ENCODE measurements around the gene KIAA2012. TPM values are rescaled to one million over a fixed set of nuclear protein-coding genes. Genes with fewer than 3 reads are reported as not detected.

Gene KIAA2012
- total and polyA plus RNA-seq, 7 experiments from 2014 or later: not detected

DNA sequence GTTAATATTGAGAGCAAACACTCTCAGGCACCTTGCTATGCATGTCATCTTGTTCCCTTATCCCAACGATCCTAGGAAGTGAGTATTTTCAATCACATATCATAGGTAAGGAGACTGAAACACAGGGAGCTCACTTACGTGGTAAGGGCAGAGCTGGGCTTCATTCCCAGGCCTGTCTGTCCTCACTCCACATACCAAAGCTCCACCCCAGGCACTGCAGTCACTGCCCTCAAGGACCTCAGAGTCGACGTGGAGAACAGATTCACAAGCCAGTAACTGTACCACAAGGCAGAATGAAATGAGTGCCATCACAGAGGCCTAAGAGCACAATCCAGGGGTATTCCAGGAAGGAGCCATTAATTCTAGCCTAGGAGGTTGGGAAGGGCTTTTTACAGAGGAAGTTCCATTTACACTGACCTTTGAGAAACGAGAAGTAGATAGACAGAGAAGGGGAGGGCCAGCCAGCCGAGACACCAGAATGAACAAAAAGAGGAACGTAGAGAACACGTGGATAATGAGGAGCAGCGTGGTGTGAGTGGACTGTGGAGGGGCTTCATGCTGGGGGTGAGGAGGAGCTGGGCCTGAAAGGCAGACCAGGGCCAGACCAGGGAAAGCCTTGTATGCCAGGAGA is 48.6 kb downstream of the KIAA2012 start:
- Mint-ChIP-seq H3K27me3 (peaks cover 3 to 20% (median 4%) of the 10 kb centered on the region in 5 donors), H3K36me3 (peaks cover 0 to 5% (median 0%) of the 10 kb centered on the region in 5 donors), H3K4me3 (no peak overlapping the region), H3K4me1 (peaks cover 0 to 6% (median 0%) of the 10 kb centered on the region in 7 donors), H3K27ac (no peak overlapping the region), H3K9me3 (peaks cover 0 to 14% (median 6%) of the 10 kb centered on the region in 11 donors)
- Histone ChIP-seq H3K27ac (ENCODE audit: low read depth, low read length) (no peak overlapping the region), H3K9me3 (ENCODE audit: control insufficient read depth in 2 of 3, low read length in 3 of 3) (no peaks in the 10 kb centered on the region), H3K4me1 (ENCODE audit: control insufficient read depth in 2 of 2, insufficient read depth in 2 of 2, low read length in 2 of 2) (no peaks in the 10 kb centered on the region), H3K27me3 (ENCODE audit: control insufficient read depth in 2 of 2, insufficient read depth in 2 of 2, low read length in 2 of 2) (no peaks in the 10 kb centered on the region), H3K36me3 (ENCODE audit: control insufficient read depth in 2 of 3, insufficient read depth in 3 of 3, low read length in 3 of 3) (no peaks in the 10 kb centered on the region), H3K4me3 (ENCODE audit: low read length) (no peak overlapping the region)
- POLR2A ChIA-PET: no interaction called here
- ATAC-seq (peak; percentile 78), DNase-seq (no peak)
- intact Hi-C loops (cut with micrococcal nuclease): no loop called here
- CTCF ChIA-PET: no interaction called here

DNA sequence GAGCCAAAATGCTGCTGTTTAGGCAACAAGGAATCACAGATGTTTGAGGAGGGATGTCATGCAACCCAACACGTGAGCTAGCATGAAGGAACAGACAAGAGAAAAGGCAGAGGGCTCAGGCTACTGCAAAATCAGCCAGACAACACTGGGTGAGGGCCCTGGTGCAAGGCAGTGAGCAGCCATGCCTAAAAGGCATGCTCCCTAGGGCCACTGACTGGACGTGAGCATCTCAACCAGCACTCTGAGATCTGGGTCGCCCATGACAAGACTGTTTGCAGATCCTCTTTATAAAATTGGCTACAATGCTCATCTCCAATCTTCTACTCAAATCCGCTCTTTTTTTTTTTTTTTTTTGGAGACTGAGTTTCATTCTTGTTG is 49.1 kb downstream of the KIAA2012 start:
- no peaks in the 10 kb centered on the region for H3K9me3 ChIP-seq (ENCODE audit: control insufficient read depth in 2 of 3, low read length in 3 of 3)
- CTCF ChIA-PET: no interaction called here
- POLR2A ChIA-PET: no interaction called here
- H3K9me3 Mint-ChIP-seq: peaks cover 0 to 14% (median 3%) of the 10 kb centered on the region in 11 donors
- H3K27ac Mint-ChIP-seq: no peak overlapping the region
- no peak overlapping the region for H3K4me3 ChIP-seq (ENCODE audit: low read length)
- H3K27ac ChIP-seq (ENCODE audit: low read depth, low read length): no peak overlapping the region
- peaks cover 0 to 6% (median 0%) of the 10 kb centered on the region in 7 donors for H3K4me1 Mint-ChIP-seq
- H3K4me1 ChIP-seq (ENCODE audit: control insufficient read depth in 2 of 2, insufficient read depth in 2 of 2, low read length in 2 of 2): no peaks in the 10 kb centered on the region
- no peaks in the 10 kb centered on the region for H3K36me3 ChIP-seq (ENCODE audit: control insufficient read depth in 2 of 3, insufficient read depth in 3 of 3, low read length in 3 of 3)
- ATAC-seq (no peak), DNase-seq (no peak)
- H3K27me3 Mint-ChIP-seq: peaks cover 0 to 18% (median 4%) of the 10 kb centered on the region in 5 donors
- H3K36me3 Mint-ChIP-seq: peaks cover 0 to 5% (median 0%) of the 10 kb centered on the region in 5 donors
- H3K27me3 ChIP-seq (ENCODE audit: control insufficient read depth in 2 of 2, insufficient read depth in 2 of 2, low read length in 2 of 2): no peaks in the 10 kb centered on the region
- intact Hi-C loops (cut with micrococcal nuclease): no loop called here
- H3K4me3 Mint-ChIP-seq: no peak overlapping the region

DNA sequence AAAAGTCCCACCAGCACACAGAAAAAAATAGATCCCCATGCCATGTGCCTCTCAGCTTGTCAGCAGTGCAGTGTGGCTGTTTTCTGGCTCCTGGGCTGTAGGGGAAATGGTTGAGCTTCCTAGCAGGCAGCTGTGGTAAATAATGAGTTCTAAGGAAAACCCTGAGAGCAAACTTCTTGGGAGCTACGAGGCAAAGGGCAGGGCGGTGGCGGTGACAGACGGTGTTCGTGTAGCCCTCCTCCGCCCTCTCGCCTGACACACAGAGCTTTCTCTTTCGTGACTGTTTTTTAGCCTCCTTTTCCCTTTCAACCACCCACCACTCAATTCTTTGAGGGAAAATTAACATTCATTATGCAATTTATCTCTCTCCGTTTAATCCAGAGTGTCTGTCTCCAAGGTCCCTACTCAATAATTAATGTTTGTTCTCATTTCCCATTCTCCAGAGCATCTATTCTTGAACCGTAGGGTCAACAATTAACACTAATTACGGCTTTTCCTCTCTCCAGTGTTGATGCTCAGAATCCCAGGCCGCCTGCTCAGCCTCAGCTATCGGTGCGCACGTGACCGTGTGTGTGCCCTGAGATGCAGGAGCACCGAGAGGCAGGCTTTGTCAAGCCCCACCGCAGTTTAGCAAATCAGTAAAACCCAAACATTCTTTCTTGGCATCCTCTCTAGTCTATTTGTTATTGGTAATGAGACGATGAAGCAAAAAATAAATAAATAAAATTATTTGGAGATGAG is 50.1 kb downstream of the KIAA2012 start:
- peaks cover 0 to 14% (median 3%) of the 10 kb centered on the region in 11 donors for H3K9me3 Mint-ChIP-seq
- Histone ChIP-seq H3K27ac (ENCODE audit: low read depth, low read length) (no peak overlapping the region), H3K4me3 (ENCODE audit: low read length) (no peak overlapping the region), H3K4me1 (ENCODE audit: control insufficient read depth in 2 of 2, insufficient read depth in 2 of 2, low read length in 2 of 2) (no peaks in the 10 kb centered on the region), H3K36me3 (ENCODE audit: control insufficient read depth in 2 of 3, insufficient read depth in 3 of 3, low read length in 3 of 3) (no peaks in the 10 kb centered on the region), H3K9me3 (ENCODE audit: control insufficient read depth in 2 of 3, low read length in 3 of 3) (no peaks in the 10 kb centered on the region), H3K27me3 (ENCODE audit: control insufficient read depth in 2 of 2, insufficient read depth in 2 of 2, low read length in 2 of 2) (no peaks in the 10 kb centered on the region)
- peaks cover 0 to 5% (median 0%) of the 10 kb centered on the region in 5 donors for H3K36me3 Mint-ChIP-seq
- no peak for ATAC-seq
- intact Hi-C loops (cut with micrococcal nuclease): no loop called here
- ChIA-PET POLR2A (no interaction called here), CTCF (no interaction called here)
- no peak for DNase-seq
- H3K4me1 Mint-ChIP-seq: peaks cover 0 to 6% (median 0%) of the 10 kb centered on the region in 7 donors
- peak overlapping the region in 1 of 9 donors; percentile 31 for H3K27ac Mint-ChIP-seq
- no peak overlapping the region for H3K4me3 Mint-ChIP-seq
- H3K27me3 Mint-ChIP-seq: peaks cover 0 to 18% (median 4%) of the 10 kb centered on the region in 5 donors

DNA sequence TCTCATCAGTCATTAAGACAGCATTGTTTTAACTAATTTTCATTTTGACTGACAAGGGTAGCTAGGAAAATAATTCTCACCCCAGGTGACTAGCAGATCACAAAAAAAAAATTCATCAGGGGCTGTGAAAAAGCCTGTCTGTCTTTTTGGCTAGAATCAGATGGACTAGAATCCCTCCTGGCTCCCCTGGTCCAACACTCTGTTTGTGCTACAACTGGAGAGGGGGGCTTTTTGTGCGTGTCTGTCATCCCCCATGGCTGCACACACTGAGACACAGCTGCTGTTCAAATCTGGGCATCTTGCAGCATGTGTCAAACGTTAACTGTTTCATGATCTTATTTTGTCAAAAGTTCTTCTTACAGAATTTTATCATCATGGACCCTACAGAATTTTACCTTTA is 51.2 kb downstream of the KIAA2012 start:
- H3K4me3 ChIP-seq (ENCODE audit: low read length): no peak overlapping the region
- no peaks in the 10 kb centered on the region for H3K36me3 ChIP-seq (ENCODE audit: control insufficient read depth in 2 of 3, insufficient read depth in 3 of 3, low read length in 3 of 3)
- no peak overlapping the region for H3K4me3 Mint-ChIP-seq
- peaks cover 0 to 18% (median 4%) of the 10 kb centered on the region in 5 donors for H3K27me3 Mint-ChIP-seq
- H3K9me3 Mint-ChIP-seq: peaks cover 0 to 14% (median 3%) of the 10 kb centered on the region in 11 donors
- ATAC-seq (no peak), DNase-seq (no peak)
- intact Hi-C loops (cut with micrococcal nuclease): no loop called here
- no peaks in the 10 kb centered on the region for H3K27me3 ChIP-seq (ENCODE audit: control insufficient read depth in 2 of 2, insufficient read depth in 2 of 2, low read length in 2 of 2)
- POLR2A ChIA-PET: no interaction called here
- H3K4me1 ChIP-seq (ENCODE audit: control insufficient read depth in 2 of 2, insufficient read depth in 2 of 2, low read length in 2 of 2): no peaks in the 10 kb centered on the region
- H3K27ac Mint-ChIP-seq: no peak overlapping the region
- H3K27ac ChIP-seq (ENCODE audit: low read depth, low read length): no peak overlapping the region
- CTCF ChIA-PET: no interaction called here
- no peaks in the 10 kb centered on the region for H3K9me3 ChIP-seq (ENCODE audit: control insufficient read depth in 2 of 3, low read length in 3 of 3)
- H3K4me1 Mint-ChIP-seq: peaks cover 0 to 6% (median 0%) of the 10 kb centered on the region in 7 donors
- H3K36me3 Mint-ChIP-seq: peaks cover 0 to 5% (median 0%) of the 10 kb centered on the region in 5 donors

DNA sequence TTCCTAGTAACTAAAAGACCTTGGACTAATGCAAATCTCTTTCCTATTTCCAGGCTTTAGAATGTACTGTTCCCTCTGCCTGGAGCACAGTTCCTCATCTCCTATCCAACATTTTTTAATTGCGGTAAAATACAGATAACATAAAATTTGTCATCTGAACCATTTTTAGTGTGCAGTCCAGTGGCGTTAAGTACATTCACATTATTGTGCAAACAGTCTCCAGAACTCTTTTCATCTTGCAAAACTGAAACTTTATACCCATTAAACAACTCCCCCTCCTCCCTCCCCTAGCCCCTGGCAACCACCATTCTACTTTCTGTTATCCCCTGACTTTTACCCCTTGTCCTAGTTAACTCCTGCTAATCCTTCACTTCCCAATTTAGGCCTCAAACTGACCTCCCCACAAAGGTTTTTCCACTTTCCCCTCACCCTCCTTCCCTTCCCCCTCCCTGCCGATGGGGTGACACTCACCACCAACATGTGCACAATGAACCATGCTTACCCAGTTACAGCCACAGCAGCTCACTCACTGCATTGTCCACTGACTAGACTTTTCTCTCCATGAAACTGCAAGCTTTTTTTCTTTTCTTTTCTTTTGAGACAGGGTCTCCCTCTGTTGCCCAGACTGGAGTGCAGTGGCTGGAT is 54.8 kb downstream of the KIAA2012 start:
- Mint-ChIP-seq H3K36me3 (no peaks in the 10 kb centered on the region), H3K4me3 (no peak overlapping the region), H3K9me3 (no peaks in the 10 kb centered on the region), H3K27me3 (peaks cover 0 to 13% (median 4%) of the 10 kb centered on the region in 5 donors), H3K27ac (peak overlapping the region in 1 of 9 donors; percentile 70), H3K4me1 (peaks cover 0 to 6% (median 0%) of the 10 kb centered on the region in 7 donors)
- intact Hi-C loops (cut with micrococcal nuclease): no loop called here
- POLR2A ChIA-PET: no interaction called here
- no peaks in the 10 kb centered on the region for H3K4me1 ChIP-seq (ENCODE audit: control insufficient read depth in 2 of 2, insufficient read depth in 2 of 2, low read length in 2 of 2)
- H3K27ac ChIP-seq (ENCODE audit: low read depth, low read length): no peak overlapping the region
- no peak for DNase-seq
- no peaks in the 10 kb centered on the region for H3K9me3 ChIP-seq (ENCODE audit: control insufficient read depth in 2 of 3, low read length in 3 of 3)
- ATAC-seq: no peak
- CTCF ChIA-PET: no interaction called here
- H3K4me3 ChIP-seq (ENCODE audit: low read length): no peak overlapping the region
- no peaks in the 10 kb centered on the region for H3K27me3 ChIP-seq (ENCODE audit: control insufficient read depth in 2 of 2, insufficient read depth in 2 of 2, low read length in 2 of 2)
- H3K36me3 ChIP-seq (ENCODE audit: control insufficient read depth in 2 of 3, insufficient read depth in 3 of 3, low read length in 3 of 3): no peaks in the 10 kb centered on the region

DNA sequence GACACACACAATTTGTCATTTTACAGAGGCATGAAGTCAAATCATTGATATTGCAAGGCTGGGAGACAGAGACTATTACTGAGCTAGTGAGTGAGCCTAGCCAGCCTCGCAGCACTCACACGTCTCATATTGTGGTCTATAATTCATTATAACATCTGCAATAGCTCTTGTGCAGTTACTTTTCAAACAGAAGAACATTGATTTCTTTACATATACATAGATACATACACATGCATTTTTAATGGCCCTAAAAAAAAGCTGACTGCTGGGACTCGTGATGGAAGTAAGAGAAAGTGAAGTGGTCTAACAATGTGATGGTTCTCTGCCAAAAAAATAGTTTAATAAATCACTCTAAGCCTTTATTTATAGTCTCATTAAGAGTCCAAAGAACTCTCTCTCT is 56.8 kb downstream of the KIAA2012 start:
- Histone ChIP-seq H3K4me3 (ENCODE audit: low read length) (no peak overlapping the region), H3K36me3 (ENCODE audit: control insufficient read depth in 2 of 3, insufficient read depth in 3 of 3, low read length in 3 of 3) (no peaks in the 10 kb centered on the region), H3K27ac (ENCODE audit: low read depth, low read length) (no peak overlapping the region), H3K27me3 (ENCODE audit: control insufficient read depth in 2 of 2, insufficient read depth in 2 of 2, low read length in 2 of 2) (no peaks in the 10 kb centered on the region), H3K9me3 (ENCODE audit: control insufficient read depth in 2 of 3, low read length in 3 of 3) (no peaks in the 10 kb centered on the region), H3K4me1 (ENCODE audit: control insufficient read depth in 2 of 2, insufficient read depth in 2 of 2, low read length in 2 of 2) (no peaks in the 10 kb centered on the region)
- no peaks in the 10 kb centered on the region for H3K36me3 Mint-ChIP-seq
- no peak overlapping the region for H3K27ac Mint-ChIP-seq
- H3K4me3 Mint-ChIP-seq: no peak overlapping the region
- intact Hi-C loops (cut with micrococcal nuclease): no loop called here
- ChIA-PET CTCF (interaction anchor here (0.6 kb wide), 1 partner anchor 269 kb away, joined by 4 read pairs; no protein-coding TSS in a partner anchor), POLR2A (no interaction called here)
- H3K4me1 Mint-ChIP-seq: peaks cover 0 to 3% (median 0%) of the 10 kb centered on the region in 7 donors
- peaks cover 0 to 8% (median 4%) of the 10 kb centered on the region in 5 donors for H3K27me3 Mint-ChIP-seq
- DNase-seq (no peak), ATAC-seq (no peak)
- no peaks in the 10 kb centered on the region for H3K9me3 Mint-ChIP-seq

Measured in naive thymus-derived CD4-positive, alpha-beta T cell (primary cell).